Inferior parietal cortex (tissue), 1 donor: ENCODE data around the gene CIBAR2.
"Not testable (repeated sequence)": the region's sequence is repeated elsewhere in the genome, so short reads cannot be mapped to it uniquely, and the experiment has no call there.

Source experiments
- DNase-seq: peaks from one replicate; pipeline ENCODE4 v3.0.0-alpha.2; 2016; ENCODE audit errors: extremely low spot score

Gene CIBAR2

DNA sequence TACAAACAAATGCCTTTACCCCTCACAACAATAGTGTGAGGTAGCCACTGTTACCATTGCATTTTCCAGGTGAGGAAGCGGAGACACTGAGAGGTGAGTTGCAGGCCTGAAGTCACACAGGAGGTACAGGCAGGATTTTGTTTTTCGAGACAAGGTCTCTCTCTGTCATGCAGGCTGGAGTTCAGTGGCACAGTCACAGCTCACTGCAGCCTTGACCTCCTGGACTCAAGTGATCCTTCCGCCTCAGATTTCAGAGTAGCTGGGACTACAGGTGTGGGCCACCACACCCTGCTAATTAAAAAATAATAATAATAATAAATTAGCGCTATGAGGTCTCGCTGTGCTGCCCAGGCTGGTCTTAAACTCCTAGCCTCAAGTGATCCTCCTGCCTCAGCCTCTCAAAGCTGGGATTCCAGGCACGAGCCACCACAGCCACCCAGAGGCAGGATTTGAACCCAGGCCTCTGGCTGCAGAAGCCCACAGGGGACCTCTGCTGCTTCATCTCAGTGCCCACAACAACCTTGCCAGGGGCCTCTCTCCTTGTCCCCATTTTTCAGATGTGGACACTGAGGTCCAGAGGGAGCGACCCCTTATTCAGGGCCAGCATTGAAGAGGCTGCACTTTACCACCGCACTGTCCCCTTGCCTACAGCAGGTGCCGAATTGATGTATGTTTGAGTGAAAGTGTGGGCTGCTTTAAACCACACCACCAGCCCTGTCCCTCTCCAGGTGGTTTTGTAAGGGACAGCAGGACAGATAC, 16.0 kb upstream of the CIBAR2 start:
- DNase-seq, result no peak

DNA sequence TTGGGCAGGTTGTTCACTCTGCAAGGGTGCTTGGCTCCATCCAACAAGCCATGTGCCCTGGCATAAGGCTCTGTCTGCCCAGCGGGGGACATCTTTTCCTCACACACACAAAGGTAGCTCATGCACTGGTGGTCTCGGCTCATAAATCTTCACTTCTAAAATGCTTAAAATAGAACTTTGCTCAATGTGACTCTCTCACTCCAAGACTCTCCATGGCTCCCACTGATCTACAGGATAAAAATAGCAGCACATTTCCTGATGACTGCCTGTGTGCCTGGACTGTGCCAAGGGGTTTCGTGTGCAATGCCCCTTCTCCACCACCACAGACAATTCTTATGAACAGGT, 15.1 kb upstream of the CIBAR2 start:
- DNase-seq, result no peak

DNA sequence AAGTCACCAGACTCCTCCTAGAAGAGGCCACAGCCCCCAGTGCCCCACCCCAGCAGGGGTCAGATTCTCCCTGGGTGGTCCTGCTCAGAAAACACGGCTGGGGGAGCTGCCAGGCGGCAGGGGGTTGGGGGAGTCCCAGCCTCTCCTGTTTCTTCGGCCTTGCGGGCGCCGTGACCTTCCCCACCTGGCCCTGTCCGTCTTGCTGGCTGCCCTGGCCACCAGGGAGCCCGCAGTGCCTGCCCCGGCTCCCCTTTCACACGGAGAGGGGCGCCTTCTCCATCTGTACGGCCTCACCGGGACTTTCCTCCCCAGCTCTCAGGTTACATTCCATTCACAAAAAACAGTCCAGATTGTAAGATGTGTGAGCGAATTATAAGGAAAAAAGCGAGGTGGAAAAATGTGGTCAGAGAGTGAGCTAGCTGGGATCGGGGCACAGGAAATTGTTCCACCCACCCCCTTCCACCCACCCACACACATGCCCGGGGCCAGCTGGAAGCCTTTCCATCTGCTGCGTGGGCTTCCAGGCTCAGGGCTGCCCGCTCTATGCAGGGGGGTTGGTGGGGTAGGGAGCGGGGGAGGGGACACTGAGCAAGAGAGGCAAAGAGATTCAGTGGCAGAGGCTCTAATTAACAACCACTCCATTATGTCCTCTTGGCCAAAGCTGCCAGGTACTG, 14.6 kb upstream of the CIBAR2 start:
- DNase-seq, result no peak

DNA sequence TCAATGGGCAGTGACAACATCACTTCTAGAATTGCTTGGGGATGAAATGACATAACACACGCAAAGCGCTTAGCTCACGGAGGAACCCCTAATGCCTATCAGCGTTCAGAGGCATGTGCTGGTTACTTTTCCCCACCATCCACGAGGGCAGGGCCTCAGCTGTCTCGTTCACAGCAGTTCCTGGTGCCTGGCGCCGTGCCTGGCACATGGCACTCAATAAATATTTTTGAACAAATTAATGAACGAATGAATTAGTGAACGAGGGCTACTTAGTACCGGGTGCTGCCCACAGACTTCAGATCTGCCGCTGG, 14.1 kb upstream of the CIBAR2 start:
- no peak for DNase-seq

GRCh38 chr16:85125570-85126393, 13.5 kb upstream of the CIBAR2 start:
- DNase-seq, result no peak

GRCh38 chr16:85124636-85125346, 12.5 kb upstream of the CIBAR2 start:
- no peak for DNase-seq

DNA sequence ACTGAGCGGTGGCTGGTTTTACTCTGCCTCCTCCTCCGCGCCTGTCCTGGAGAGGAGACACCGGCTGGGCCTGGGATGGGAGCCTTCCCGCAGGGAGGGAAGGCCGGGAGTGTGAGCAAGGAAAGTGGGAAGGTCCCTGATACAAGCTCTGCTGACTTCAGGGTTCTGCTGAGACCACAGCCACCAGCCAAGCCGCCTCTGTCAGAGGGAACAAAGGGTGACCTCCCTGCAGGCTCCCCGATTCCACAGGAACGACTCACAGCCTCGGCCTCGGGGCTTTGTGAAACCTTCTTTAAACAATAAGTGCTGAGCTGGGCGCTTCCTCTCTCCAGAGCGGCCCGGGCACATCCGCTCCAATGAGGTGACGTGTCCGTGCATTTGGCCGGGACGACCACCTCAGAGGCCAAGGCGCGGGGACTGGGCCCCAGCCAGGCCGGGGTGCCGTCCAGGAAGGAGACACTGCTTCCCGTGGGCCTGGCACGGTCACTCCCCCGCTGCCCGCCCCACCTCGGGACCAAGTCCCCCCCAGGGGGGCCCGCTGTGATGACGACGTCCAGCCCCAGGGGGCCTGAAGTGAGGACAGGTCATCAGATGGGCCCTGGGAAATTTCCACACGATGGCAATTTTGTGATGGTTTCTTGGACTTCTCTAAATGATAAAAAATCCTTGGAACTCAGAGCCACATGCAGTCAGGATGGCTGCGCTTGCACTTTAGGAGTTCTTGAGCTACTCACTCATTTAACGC, 11.8 kb upstream of the CIBAR2 start:
- DNase-seq, result no peak

GRCh38 chr16:85123441-85123840, 11.2 kb upstream of the CIBAR2 start:
- DNase-seq, result not testable (repeated sequence)

GRCh38 chr16:85120006-85120340, 7.7 kb upstream of the CIBAR2 start:
- DNase-seq, result no peak

GRCh38 chr16:85117418-85117817, 5.1 kb upstream of the CIBAR2 start:
- DNase-seq, result no peak

DNA sequence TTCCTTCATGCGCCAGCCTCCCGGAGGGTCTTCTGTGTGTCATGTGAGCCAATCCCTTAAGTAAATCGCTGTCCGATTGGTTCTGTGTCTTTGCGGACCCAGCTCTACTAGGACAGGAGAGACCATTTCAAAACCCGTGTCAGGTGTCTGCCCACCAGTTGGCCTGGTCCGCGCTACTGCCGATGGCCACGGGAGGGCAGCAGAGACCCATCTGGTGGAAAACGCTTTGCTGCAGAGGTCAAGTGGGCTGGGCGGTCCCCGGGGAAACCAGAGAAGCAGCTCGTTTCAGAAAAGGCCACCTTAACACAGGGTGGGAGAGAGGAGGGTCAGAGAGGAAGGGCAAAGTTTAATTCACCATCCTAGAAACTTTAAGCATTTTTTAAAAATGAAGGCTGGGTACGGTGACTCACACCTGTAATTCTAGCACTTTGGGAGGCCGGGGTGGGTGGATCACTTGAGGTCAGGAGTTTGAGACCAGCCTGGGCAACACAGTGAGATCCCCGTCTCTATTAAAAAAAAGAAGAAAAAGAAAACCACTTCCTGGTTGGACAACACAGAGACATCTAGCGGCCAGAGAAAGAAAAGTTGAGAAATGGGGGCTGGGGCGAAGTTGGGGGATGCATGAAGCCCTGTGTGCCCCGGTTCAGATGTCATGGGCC, 2.8 kb upstream of the CIBAR2 start:
- peak; percentile 81 for DNase-seq

DNA sequence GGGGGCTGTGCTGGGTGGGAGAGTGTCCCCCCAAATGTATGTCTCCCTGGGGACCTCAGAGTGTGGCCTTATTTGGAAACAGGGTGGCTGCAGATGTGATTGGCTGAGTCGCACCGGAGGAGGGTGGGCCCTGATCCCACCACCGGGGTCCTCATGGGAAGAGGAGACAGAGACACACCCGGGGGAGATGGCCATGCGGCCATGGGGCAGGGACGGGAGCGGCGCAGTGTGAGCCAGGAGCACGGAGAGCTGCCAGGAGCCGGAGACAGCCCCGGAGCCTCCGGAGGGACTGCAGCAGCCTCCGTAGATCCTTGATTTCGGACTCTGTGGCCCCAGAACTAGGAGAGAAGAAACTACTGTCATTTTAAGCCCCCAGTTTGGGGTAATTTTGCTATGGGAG, 1.6 kb upstream of the CIBAR2 start:
- no peak for DNase-seq

GRCh38 chr16:85113168-85113733, 979 bp upstream of the CIBAR2 start:
- DNase-seq, result no peak

GRCh38 chr16:85111184-85111583, 1.1 kb downstream of the CIBAR2 start:
- DNase-seq, result no peak

- DNase-seq, result no peak
Observed at GRCh38 chr16:85110105-85110504, 2.2 kb downstream of the CIBAR2 start.

- DNase-seq, result no peak
Observed at GRCh38 chr16:85107532-85107931, 4.7 kb downstream of the CIBAR2 start.

GRCh38 chr16:85107083-85107482, 5.2 kb downstream of the CIBAR2 start:
- no peak for DNase-seq

- no peak for DNase-seq
Observed at GRCh38 chr16:85105475-85105874, 6.8 kb downstream of the CIBAR2 start.

- DNase-seq, result no peak
Observed at GRCh38 chr16:85104821-85105391, 7.4 kb downstream of the CIBAR2 start.

DNA sequence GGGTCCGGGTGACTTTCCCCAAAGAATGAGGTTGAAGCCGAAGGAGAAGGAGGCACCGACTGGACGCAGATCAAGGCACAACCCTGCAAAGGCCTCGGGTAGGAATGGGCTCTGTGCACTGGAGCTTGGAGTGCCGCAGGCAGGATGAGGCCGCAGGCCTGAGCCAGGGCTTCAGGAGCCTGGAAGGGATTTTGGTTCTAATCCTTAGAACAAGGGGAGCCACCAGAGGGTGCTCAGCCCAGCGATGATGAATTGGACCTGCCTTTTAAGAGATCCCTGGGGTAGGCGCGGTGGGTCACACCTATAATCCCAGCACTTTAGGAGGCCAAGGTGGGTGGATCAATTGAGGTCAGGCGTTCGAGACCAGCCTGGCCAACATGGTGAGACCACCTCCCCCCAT, 8.1 kb downstream of the CIBAR2 start:
- DNase-seq, result no peak
